Neutrophil (primary cell): ENCODE measurements around the gene C1orf210.

Experiments used
- H3K27ac ChIP-seq: fragments of 200-600 bp; sonication (generic); 2 replicates; pipeline ENCODE4 v1.5.1; 2016; ENCODE audit warnings: mild to moderate bottlenecking, moderate library complexity
- H3K27me3 ChIP-seq: fragments of 200-600 bp; sonication (generic); 2 replicates; pipeline ENCODE4 v1.6.0; 2016; ENCODE audit warnings: mild to moderate bottlenecking
- H3K36me3 ChIP-seq: fragments of 200-600 bp; sonication (generic); 2 replicates; pipeline ENCODE4 v1.5.1; 2017
- H3K4me1 ChIP-seq, 2 experiments: fragments of 200-600 bp in 1 of 2; sonication (generic) in 1 of 2; 1 replicate in 1 of 2; 2 replicates in 1 of 2; pipeline versions ENCODE4 v1.5.1 to v1.6.1; 2013 to 2016; ENCODE audit warnings: low read depth in 1 of 2, low read length in 1 of 2, mild to moderate bottlenecking in 1 of 2, moderate library complexity in 1 of 2; ENCODE audit not compliant: control insufficient read depth in 1 of 2, insufficient read depth in 1 of 2
- H3K4me3 ChIP-seq, 2 experiments: fragments of 200-600 bp in 1 of 2; sonication (generic) in 1 of 2; 1 replicate in 1 of 2; 2 replicates in 1 of 2; pipeline ENCODE4 v1.5.1; 2013 to 2016; ENCODE audit warnings: low read depth in 1 of 2, low read length in 1 of 2, mild to moderate bottlenecking in 1 of 2, moderate library complexity in 1 of 2
- H3K9me3 ChIP-seq: fragments of 200-600 bp; sonication (generic); 2 replicates; pipeline ENCODE4 v1.5.1; 2016
- TF ChIP-seq, protein P1 (sequence below): fragments of 200-600 bp; sonication (generic); IDR thresholded peaks from 2 replicates; pipeline ENCODE4 v1.5.1; 2016; ENCODE audit warnings: antibody characterized with exemption

The C1orf210 gene

DNA sequence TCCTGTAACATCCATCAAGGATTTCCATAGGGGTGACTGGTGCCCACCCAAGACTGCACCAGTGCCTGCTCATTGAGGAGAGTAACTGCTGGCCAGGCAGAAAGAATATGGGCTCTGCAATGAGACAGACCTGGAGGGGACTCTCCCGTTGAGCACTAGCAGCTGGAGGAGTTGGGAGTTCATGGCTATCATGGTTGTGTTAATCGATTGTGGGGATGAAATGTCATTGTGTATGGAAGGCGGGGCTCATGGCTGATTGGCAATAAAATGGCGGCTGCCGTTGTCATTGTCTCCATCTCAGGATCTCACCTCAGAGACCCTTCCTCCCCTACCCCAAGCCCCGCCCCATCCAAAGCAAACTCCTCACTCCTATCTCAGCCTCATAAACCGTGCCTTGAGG lies 11.7 kb downstream of the C1orf210 start:
- Histone ChIP-seq H3K9me3 (no peaks in the 10 kb centered on the region), H3K27me3 (no peaks in the 10 kb centered on the region), H3K36me3 (no peaks in the 10 kb centered on the region), H3K4me1 (peaks cover 12 to 17% of the 10 kb centered on the region in 2 experiments), H3K27ac (no peak overlapping the region), H3K4me3 (no peak overlapping the region)
- TF ChIP-seq, protein P1, sequence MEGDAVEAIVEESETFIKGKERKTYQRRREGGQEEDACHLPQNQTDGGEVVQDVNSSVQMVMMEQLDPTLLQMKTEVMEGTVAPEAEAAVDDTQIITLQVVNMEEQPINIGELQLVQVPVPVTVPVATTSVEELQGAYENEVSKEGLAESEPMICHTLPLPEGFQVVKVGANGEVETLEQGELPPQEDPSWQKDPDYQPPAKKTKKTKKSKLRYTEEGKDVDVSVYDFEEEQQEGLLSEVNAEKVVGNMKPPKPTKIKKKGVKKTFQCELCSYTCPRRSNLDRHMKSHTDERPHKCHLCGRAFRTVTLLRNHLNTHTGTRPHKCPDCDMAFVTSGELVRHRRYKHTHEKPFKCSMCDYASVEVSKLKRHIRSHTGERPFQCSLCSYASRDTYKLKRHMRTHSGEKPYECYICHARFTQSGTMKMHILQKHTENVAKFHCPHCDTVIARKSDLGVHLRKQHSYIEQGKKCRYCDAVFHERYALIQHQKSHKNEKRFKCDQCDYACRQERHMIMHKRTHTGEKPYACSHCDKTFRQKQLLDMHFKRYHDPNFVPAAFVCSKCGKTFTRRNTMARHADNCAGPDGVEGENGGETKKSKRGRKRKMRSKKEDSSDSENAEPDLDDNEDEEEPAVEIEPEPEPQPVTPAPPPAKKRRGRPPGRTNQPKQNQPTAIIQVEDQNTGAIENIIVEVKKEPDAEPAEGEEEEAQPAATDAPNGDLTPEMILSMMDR = no peak

DNA sequence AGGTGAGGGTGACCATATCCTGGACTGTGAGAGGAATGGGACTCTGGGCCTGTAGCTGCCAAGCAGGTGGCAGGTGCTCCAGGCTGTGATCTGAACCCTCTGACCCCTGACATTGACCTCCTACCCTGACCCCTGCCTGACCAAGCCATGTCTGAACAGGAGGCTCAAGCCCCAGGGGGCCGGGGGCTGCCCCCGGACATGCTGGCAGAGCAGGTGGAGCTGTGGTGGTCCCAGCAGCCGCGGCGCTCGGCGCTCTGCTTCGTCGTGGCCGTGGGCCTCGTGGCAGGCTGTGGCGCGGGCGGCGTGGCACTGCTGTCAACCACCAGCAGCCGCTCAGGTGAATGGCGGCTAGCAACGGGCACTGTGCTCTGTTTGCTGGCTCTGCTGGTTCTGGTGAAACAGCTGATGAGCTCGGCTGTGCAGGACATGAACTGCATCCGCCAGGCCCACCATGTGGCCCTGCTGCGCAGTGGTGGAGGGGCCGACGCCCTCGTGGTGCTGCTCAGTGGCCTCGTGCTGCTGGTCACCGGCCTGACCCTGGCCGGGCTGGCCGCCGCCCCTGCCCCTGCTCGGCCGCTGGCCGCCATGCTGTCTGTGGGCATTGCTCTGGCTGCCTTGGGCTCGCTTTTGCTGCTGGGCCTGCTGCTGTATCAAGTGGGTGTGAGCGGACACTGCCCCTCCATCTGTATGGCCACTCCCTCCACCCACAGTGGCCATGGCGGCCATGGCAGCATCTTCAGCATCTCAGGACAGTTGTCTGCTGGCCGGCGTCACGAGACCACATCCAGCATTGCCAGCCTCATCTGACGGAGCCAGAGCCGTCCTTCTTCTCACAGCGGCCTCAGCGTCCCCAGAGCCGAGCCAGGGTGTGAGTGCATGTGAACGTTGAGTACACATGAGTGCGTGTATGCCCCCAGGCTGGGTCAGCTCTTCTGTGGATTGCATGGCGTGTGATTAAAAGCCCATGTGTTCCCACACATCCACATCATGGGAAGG lies 12.5 kb downstream of the C1orf210 start:
- Histone ChIP-seq H3K9me3 (no peaks in the 10 kb centered on the region), H3K4me1 (peaks cover 12 to 17% of the 10 kb centered on the region in 2 experiments), H3K27me3 (no peaks in the 10 kb centered on the region), H3K27ac (no peak overlapping the region), H3K36me3 (no peaks in the 10 kb centered on the region), H3K4me3 (no peak overlapping the region)
- TF ChIP-seq, protein P1 = no peak

DNA sequence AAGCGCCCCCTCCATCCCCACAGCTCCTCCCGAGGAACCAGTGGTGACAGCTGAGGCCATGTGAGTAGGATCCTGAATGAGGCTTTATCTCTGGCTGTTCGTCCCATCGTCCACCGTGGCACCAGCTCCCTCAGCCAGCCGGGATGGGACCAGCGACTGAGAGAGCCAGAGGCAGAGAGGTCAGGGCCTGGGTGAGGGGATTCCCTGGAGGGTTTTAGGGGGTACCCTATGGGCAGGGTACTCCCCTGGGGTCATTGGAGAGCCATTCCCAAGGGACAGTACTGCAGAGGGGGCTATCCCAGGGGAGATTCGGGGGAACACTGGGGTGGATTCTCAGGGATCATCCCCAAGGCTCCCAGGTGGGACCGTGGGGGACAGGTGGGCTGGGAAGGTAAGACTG lies 13.2 kb downstream of the C1orf210 start:
- H3K4me3 ChIP-seq = no peak overlapping the region
- H3K4me1 ChIP-seq = peaks cover 12 to 17% of the 10 kb centered on the region in 2 experiments
- no peak overlapping the region for H3K27ac ChIP-seq
- H3K9me3 ChIP-seq = no peaks in the 10 kb centered on the region
- H3K36me3 ChIP-seq = no peaks in the 10 kb centered on the region
- TF ChIP-seq, protein P1 = no peak
- H3K27me3 ChIP-seq = no peaks in the 10 kb centered on the region

DNA sequence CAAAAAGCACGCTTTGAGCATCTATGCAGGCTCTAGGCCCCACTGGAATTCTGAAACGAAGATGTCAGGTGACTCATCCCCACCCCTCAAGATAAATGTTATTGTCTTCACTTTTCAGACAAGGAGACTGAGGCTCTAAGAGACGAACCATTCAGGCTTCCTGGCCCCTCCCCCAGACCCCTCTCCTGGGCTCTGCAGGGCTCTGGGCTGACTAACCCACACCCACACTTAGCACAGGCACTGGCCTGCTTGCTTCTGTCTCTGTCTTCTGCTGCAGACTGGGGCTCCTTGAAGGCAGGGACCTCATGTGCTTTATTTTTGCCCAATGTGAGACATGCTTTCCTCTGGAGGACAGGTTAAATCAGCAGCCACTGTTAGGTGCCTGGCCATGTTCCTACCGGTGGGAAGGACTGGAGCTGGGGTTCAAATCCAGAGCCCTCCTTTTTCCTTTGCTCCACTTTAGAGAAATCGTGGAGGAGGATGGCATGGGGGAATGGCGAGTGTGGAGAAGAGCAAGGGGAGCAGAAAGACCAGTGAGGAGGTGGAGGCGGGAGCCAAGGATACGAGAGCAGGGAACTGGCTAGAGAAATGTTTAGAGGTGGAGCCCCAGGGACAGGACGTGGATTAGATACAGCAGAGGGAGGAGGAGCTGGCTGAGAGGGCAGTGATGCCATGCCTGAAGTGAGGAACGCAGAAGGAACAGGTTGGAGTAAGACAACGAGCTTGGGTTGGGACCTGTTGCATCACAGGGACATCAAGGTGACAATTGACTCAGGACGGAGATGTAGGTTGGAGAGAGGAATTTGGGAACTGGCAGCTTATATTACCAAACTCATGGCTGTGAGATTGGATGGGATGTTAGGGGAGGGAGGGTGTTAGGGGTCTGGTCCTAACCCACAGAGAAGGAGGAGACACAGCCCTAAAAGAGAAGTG lies 13.9 kb downstream of the C1orf210 start:
- Histone ChIP-seq H3K9me3 (no peaks in the 10 kb centered on the region), H3K4me1 (peaks cover 12 to 17% of the 10 kb centered on the region in 2 experiments), H3K4me3 (peak overlapping the region; percentile 8 to 43), H3K27ac (no peak overlapping the region), H3K36me3 (no peaks in the 10 kb centered on the region), H3K27me3 (no peaks in the 10 kb centered on the region)
- TF ChIP-seq, protein P1 = no peak

DNA sequence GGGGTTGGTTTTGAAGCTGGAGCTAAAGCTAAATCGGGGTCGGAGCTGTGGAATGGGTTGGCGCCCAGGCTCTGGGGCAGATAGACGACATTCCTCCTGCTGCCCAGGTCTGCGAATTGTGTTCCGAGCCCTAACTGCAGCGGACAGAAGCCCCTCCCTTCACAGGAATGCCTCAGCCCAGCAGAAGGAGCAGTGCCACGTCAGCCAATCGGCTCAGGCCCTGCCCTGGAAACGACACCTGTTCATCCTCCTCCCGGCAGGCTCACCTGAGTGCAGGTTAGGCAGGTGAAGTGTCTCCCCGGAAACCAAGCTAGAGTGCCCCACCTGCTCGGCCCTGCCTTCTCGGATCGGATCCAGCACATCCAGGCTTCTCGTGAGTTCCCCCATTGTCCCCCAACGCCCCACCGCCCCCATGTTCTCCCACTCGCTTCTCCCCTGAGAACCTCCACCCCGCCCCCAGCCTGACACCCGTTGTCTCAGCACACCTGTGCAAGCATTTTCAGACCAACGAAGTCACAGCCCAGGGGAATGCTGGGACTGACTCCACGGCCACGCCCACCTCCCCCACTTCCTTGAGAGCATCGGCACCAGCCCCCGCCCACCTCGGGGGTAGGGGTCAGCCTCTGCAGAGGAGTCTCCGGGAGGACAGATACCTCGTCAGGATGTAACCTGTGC lies 14.8 kb downstream of the C1orf210 start:
- Histone ChIP-seq H3K36me3 (no peaks in the 10 kb centered on the region), H3K4me3 (peak overlapping the region; percentile 8 to 43), H3K4me1 (peaks cover 12 to 17% of the 10 kb centered on the region in 2 experiments), H3K9me3 (no peaks in the 10 kb centered on the region), H3K27ac (no peak overlapping the region), H3K27me3 (no peaks in the 10 kb centered on the region)
- TF ChIP-seq, protein P1 = no peak
